Keratinocyte (primary cell): ENCODE results near the gene RTL1.

Experiments used
- EZH2 ChIP-seq: IDR thresholded peaks from one replicate; pipeline ENCODE4 v1.6.1; 2012; ENCODE audit warnings: inconsistent platforms, mild to moderate bottlenecking, low read length, moderate library complexity
- TF ChIP-seq, protein P1 (sequence below), 3 experiments: IDR thresholded peaks in 1 of 3; conservative IDR thresholded peaks in 1 of 3; optimal IDR thresholded peaks in 1 of 3; 2 replicates in 2 of 3; 3 replicates in 1 of 3; pipeline versions ENCODE3 to v1.5.1; 2011; ENCODE audit warnings: low read length in 3 of 3, mild to moderate bottlenecking in 3 of 3, moderate library complexity in 2 of 3, control low read depth in 1 of 3, inconsistent platforms in 1 of 3; ENCODE audit not compliant: insufficient read depth in 2 of 3; ENCODE audit errors: extremely low read depth in 1 of 3

DNA sequence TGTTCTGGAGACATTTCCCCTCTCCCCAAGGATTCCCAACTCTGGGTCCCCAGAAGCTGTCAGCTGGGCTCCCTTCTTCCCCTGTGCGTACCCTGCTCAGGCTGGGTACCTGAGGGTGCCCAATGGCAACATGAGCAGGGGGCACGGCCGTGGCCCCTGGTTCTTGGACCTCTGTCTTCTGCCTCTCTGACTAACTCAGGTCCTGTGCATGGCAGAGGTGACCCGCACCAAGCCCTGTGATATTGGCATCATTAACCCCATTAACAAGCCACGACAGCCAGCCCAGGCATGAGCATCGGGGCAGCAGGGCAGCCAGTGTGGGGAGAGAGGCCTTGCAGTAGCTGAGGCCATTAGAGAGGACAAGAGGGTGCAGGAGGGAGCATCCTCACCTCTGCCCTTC is 28.4 kb downstream of the RTL1 start:
- TF ChIP-seq, protein P1, sequence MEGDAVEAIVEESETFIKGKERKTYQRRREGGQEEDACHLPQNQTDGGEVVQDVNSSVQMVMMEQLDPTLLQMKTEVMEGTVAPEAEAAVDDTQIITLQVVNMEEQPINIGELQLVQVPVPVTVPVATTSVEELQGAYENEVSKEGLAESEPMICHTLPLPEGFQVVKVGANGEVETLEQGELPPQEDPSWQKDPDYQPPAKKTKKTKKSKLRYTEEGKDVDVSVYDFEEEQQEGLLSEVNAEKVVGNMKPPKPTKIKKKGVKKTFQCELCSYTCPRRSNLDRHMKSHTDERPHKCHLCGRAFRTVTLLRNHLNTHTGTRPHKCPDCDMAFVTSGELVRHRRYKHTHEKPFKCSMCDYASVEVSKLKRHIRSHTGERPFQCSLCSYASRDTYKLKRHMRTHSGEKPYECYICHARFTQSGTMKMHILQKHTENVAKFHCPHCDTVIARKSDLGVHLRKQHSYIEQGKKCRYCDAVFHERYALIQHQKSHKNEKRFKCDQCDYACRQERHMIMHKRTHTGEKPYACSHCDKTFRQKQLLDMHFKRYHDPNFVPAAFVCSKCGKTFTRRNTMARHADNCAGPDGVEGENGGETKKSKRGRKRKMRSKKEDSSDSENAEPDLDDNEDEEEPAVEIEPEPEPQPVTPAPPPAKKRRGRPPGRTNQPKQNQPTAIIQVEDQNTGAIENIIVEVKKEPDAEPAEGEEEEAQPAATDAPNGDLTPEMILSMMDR (optimal IDR thresholded peaks at IDR 0.05 in 1 of 3, IDR thresholded peaks at IDR 0.05 in 1 of 3, conservative IDR thresholded peaks at IDR 0.05 in 1 of 3; ENCODE audit: extremely low read depth in 1 of 3, insufficient read depth in 2 of 3, low read length in 3 of 3), result no peak
- TF ChIP-seq EZH2, result no peak
